ENCODE results near the gene DTX3. TPM values are rescaled to one million over a fixed set of nuclear protein-coding genes. Genes with fewer than 3 reads are reported as not detected.
A peak's percentile ranks its signal among the peaks of the same experiment; 100 is the strongest.

Gene DTX3
- total and polyA plus RNA-seq, 2 of the 13 experiments (the other 11 are each of a cell fraction or from before 2014, with no cell fraction given) = 9.0 to 27.2 TPM

- Histone ChIP-seq H3K27me3 (ENCODE audit: control insufficient read depth in 1 of 2, insufficient read depth in 2 of 2, low read length in 2 of 2) (peaks cover 0 to 9% of the 10 kb centered on the region in 2 experiments; a peak in 1 of 5 replicates), H3K36me3 (replicated peaks in 1 of 2; ENCODE audit: control insufficient read depth in 1 of 2, insufficient read depth in 2 of 2, low read length in 2 of 2) (peaks cover 8 to 13% of the 10 kb centered on the region in 2 experiments; a peak in 3 of 5 replicates), H3K4me1 (ENCODE audit: insufficient read depth, low read length) (peaks cover 27% of the 10 kb centered on the region), H3K4me3 (replicated peaks in 1 of 3; ENCODE audit: insufficient read depth in 1 of 3, low read depth in 2 of 3, low read length in 3 of 3) (peak overlapping the region; percentile 79 to 84 (median 80); a peak in 5 of 6 replicates), H3K79me2 (ENCODE audit: insufficient read depth, low read length) (no peaks in the 10 kb centered on the region), H2AFZ (ENCODE audit: low read length) (no peak overlapping the region), H3K9ac (ENCODE audit: insufficient read depth, low read depth, low read length) (peak overlapping the region; percentile 60), H4K20me1 (ENCODE audit: insufficient read depth, low read length) (no peaks in the 10 kb centered on the region; the same call in 1 of the 2 replicates), H3K9me3 (ENCODE audit: low read length) (no peaks in the 10 kb centered on the region), H3K4me2 (ENCODE audit: low read depth, low read length) (peak overlapping the region; percentile 78), H3K27ac (ENCODE audit: extremely low read length, insufficient read depth, low read length) (peak overlapping the region; percentile 26)
- FAIRE-seq (no peak), DNase-seq (ENCODE audit: low spot score) (no peak), ATAC-seq (no peak)
- 64% methylated on average over 6 of the region's 6 CpGs for WGBS (ENCODE audit: low lambda C conversion rate)
- BruUV-seq (replicated peaks) = no TSS peak
- TF ChIP-seq XBP1 (CRISPR knock-in tag; IDR thresholded peaks at IDR 0.05) (no peak), PRDM15 (CRISPR knock-in tag; IDR thresholded peaks at IDR 0.05) (peak; percentile 76; the same call in 1 of the 2 replicates)
- CTCF ChIA-PET (ENCODE audit: low intra/inter-chr PET ratio, low total read pairs) = no interaction called here
- in situ Hi-C loops (cut with HindIII; ENCODE audit: extremely low pct_ligation_motif_present, low pct_unique_long_range_greater_than_20kb) = no loop called here
- intact Hi-C loops (cut with micrococcal nuclease; ENCODE audit: unreplicated experiment) = no loop called here
- POLR2A ChIA-PET = interaction anchor here (0.9 to 5.4 kb wide), 4 partner anchors 12 to 81 kb away, joined by 3 to 26 read pairs (median 4); partner anchors contain the start of gene PIP4K2C
Measured at GRCh38 chr12:57603815-57604453, 690 bp upstream of the DTX3 start.

Measured in HepG2 (cell line).